Gastrocnemius medialis (tissue), 4 donors: ENCODE data around the gene CABP7. TPM values are rescaled to one million over a fixed set of nuclear protein-coding genes. Genes with fewer than 3 reads are reported as not detected.

Source experiments
- ATAC-seq, 2 donors: fragments of 150-250 bp; one replicate each; pipeline ENCODE4 v1.9.1; 2016
- DNase-seq, 2 donors: peaks; one replicate each; pipeline ENCODE4 v3.0.0-alpha.2; 2019
- H3K27ac ChIP-seq, 4 donors: fragments of 200-600 bp; sonication (generic); 1 replicate in 1 of 4; 2 replicates in 3 of 4; pipeline ENCODE4 v1.5.1; 2016 to 2018; ENCODE audit warnings: mild to moderate bottlenecking in 2 of 4, moderate library complexity in 1 of 4
- H3K27me3 ChIP-seq, 3 donors: fragments of 200-600 bp; sonication (generic) in 2 of 3; 1 replicate in 1 of 3; 2 replicates in 2 of 3; pipeline versions ENCODE4 v1.5.1 to v1.6.0; 2016 to 2019; ENCODE audit warnings: mild to moderate bottlenecking in 1 of 3, moderate library complexity in 1 of 3
- H3K36me3 ChIP-seq, 2 donors: fragments of 200-600 bp; sonication (generic) in 1 of 2; one replicate each; pipeline ENCODE4 v1.5.1; 2017 to 2018
- H3K4me1 ChIP-seq, 2 donors: fragments of 200-600 bp; sonication (generic) in 1 of 2; one replicate each; pipeline ENCODE4 v1.5.1; 2016 to 2017; ENCODE audit warnings: mild to moderate bottlenecking in 2 of 2
- H3K4me3 ChIP-seq, 4 donors: fragments of 200-600 bp; sonication (generic) in 3 of 4; 1 replicate in 1 of 4; 2 replicates in 3 of 4; pipeline ENCODE4 v1.5.1; 2016 to 2019; ENCODE audit warnings: mild to moderate bottlenecking in 2 of 4
- H3K9me3 ChIP-seq, 3 donors: fragments of 200-600 bp; sonication (generic) in 2 of 3; 1 replicate in 1 of 3; 2 replicates in 2 of 3; pipeline ENCODE4 v1.5.1; 2016 to 2019
- CTCF ChIP-seq, 5 experiments: fragments of 450-650 bp in 3 of 5; fragments of 200-600 bp in 2 of 5; sonication (generic) in 2 of 5; IDR thresholded peaks in 4 of 5; conservative IDR thresholded peaks in 1 of 5; 1 replicate in 4 of 5; 2 replicates in 1 of 5; pipeline ENCODE4 v1.5.1; 2016 to 2019; ENCODE audit warnings: antibody characterized with exemption in 5 of 5, mild to moderate bottlenecking in 3 of 5, moderate library complexity in 3 of 5
- POLR2A ChIP-seq, 2 donors: fragments of 450-650 bp; IDR thresholded peaks; one replicate each; pipeline ENCODE4 v1.6.1; 2017; ENCODE audit warnings: antibody characterized with exemption in 2 of 2, mild to moderate bottlenecking in 2 of 2, moderate library complexity in 2 of 2
- in situ Hi-C, 4 donors: fragments of 200-750 bp; cut with MboI; loops; one replicate each; pipeline versions ENCODE4 v1.15.0 to v1.8.0; 2017; ENCODE audit warnings: low sequenced_read_pairs in 4 of 4
- intact Hi-C: fragments of 100-400 bp; cut with DNase I; formaldehyde crosslinking; loops from one replicate; pipeline ENCODE4 v1.15.1; 2023; ENCODE audit warnings: low total_unique reads
- total RNA-seq, 4 donors: library from RNA; depleted of rRNA; stranded (reverse); fragments of >200 nt; gene quantifications; one replicate each; pipeline versions ENCODE4 v1.1.0 to v1.2.3, GENCODE V29; 2016

CABP7 gene
- total RNA-seq, 4 donors from 2014 or later: not detected

GRCh38 chr22:29758068-29758622 lies 38.3 kb downstream of the CABP7 start:
- intact Hi-C loops (no loop called here), in situ Hi-C loops (no loop called here)
- no peaks in the 10 kb centered on the region for H3K36me3 ChIP-seq
- H3K4me1 ChIP-seq: peaks cover 43 to 45% of the 10 kb centered on the region in 2 donors
- peak overlapping the region; percentile 69 to 81 (median 77) for H3K27ac ChIP-seq
- ATAC-seq: no peak
- TF ChIP-seq POLR2A (IDR thresholded peaks at IDR 0.05) (no peak), CTCF (IDR thresholded peaks at IDR 0.05 in 4 of 5, conservative IDR thresholded peaks at IDR 0.05 in 1 of 5) (no peak)
- H3K27me3 ChIP-seq: no peaks in the 10 kb centered on the region
- no peak overlapping the region for H3K4me3 ChIP-seq
- DNase-seq: no peak
- H3K9me3 ChIP-seq: no peaks in the 10 kb centered on the region

GRCh38 chr22:29758959-29759358 lies 39.2 kb downstream of the CABP7 start:
- intact Hi-C loops (no loop called here), in situ Hi-C loops (no loop called here)
- no peaks in the 10 kb centered on the region for H3K9me3 ChIP-seq
- no peaks in the 10 kb centered on the region for H3K36me3 ChIP-seq
- peak overlapping the region; percentile 69 to 81 (median 77) for H3K27ac ChIP-seq
- no peak for DNase-seq
- peaks cover 35 to 43% of the 10 kb centered on the region in 2 donors for H3K4me1 ChIP-seq
- ATAC-seq: peak; percentile 67 to 81
- H3K4me3 ChIP-seq: no peak overlapping the region
- TF ChIP-seq CTCF (IDR thresholded peaks at IDR 0.05 in 4 of 5, conservative IDR thresholded peaks at IDR 0.05 in 1 of 5) (no peak), POLR2A (IDR thresholded peaks at IDR 0.05) (no peak)
- H3K27me3 ChIP-seq: no peaks in the 10 kb centered on the region

GRCh38 chr22:29762263-29762662 lies 42.5 kb downstream of the CABP7 start:
- in situ Hi-C loops (loop anchor here in 1 of 4 donors (10.0 kb wide), 1 partner anchor 243 kb away; no protein-coding TSS in a partner anchor), intact Hi-C loops (no loop called here)
- H3K36me3 ChIP-seq: no peaks in the 10 kb centered on the region
- H3K4me3 ChIP-seq: no peak overlapping the region
- no peak for ATAC-seq
- no peak overlapping the region for H3K27ac ChIP-seq
- H3K27me3 ChIP-seq: no peaks in the 10 kb centered on the region
- no peak for TF ChIP-seq POLR2A (IDR thresholded peaks at IDR 0.05)
- TF ChIP-seq CTCF (IDR thresholded peaks at IDR 0.05 in 4 of 5, conservative IDR thresholded peaks at IDR 0.05 in 1 of 5): no peak
- H3K4me1 ChIP-seq: peaks cover 33 to 35% of the 10 kb centered on the region in 2 donors
- no peak for DNase-seq
- H3K9me3 ChIP-seq: no peaks in the 10 kb centered on the region

GRCh38 chr22:29765905-29766631 lies 46.3 kb downstream of the CABP7 start:
- H3K4me1 ChIP-seq: peaks cover 41 to 47% of the 10 kb centered on the region in 2 donors
- ATAC-seq: peak in 1 of 2 donors; percentile 3
- in situ Hi-C loops (loop anchor here in 1 of 4 donors (10.0 kb wide), 1 partner anchor 239 kb away; no protein-coding TSS in a partner anchor), intact Hi-C loops (loop anchor here (2.0 to 5.0 kb wide), 4 partner anchors 33 to 239 kb away; partner anchors contain the start of genes ASCC2 and MTMR3)
- TF ChIP-seq CTCF (IDR thresholded peaks at IDR 0.05 in 4 of 5, conservative IDR thresholded peaks at IDR 0.05 in 1 of 5) (no peak), POLR2A (IDR thresholded peaks at IDR 0.05) (no peak)
- H3K4me3 ChIP-seq: peak overlapping the region; percentile 84 to 96 (median 88)
- no peak for DNase-seq
- H3K27ac ChIP-seq: peak overlapping the region; percentile 94 to 95 (median 95)
- H3K9me3 ChIP-seq: no peaks in the 10 kb centered on the region
- H3K36me3 ChIP-seq: peaks cover 0 to 21% of the 10 kb centered on the region in 2 donors
- no peaks in the 10 kb centered on the region for H3K27me3 ChIP-seq
